Body of pancreas (tissue), 4 donors: ENCODE results near the gene SLC25A6.

Experiments
- POLR2A ChIP-seq, 3 donors: fragments of 450-650 bp; IDR thresholded peaks; one replicate each; pipeline ENCODE4 v1.6.1; 2016; ENCODE audit warnings: antibody characterized with exemption in 3 of 3, mild to moderate bottlenecking in 2 of 3
- TF ChIP-seq, protein P1 (sequence below), 7 experiments: fragments of 450-650 bp in 4 of 7; fragments of 200-600 bp in 3 of 7; sonication (generic) in 3 of 7; IDR thresholded peaks; one replicate each; pipeline ENCODE4 v1.5.1; 2016 to 2019; ENCODE audit warnings: antibody characterized with exemption in 7 of 7

DNA sequence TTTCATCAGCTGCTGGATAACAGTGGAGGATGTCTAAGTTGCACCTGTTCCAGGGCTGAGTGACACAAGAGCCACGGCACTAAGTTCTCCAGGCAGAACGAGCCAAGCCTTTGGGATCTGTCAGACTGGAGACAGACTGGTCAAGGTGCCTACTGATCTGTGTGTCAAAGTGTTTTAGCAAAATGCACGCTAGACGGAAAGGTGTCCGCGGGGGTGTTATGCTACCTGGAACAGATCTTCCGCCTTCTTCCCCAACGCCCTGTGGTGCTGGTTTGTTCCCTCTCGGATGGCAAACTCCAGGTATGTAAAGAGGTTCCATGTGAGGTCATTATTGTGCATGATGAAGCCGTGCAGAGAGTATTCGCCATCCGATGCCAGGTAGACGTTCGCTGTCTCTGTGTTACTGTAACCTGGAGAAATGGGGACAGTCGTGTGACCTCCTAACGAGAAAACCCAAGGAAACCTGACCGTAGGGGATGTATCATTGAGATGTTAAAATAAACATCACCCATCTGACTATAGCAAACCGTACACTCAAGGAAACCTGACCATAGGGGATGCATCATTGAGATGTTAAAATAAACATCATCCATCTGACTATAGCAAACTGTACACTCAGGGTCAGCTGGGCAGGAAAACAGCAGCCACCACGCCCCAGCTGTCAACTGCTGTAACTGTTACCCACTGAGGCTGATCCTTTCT is 29.7 kb upstream of the SLC25A6 start:
- TF ChIP-seq, protein P1, sequence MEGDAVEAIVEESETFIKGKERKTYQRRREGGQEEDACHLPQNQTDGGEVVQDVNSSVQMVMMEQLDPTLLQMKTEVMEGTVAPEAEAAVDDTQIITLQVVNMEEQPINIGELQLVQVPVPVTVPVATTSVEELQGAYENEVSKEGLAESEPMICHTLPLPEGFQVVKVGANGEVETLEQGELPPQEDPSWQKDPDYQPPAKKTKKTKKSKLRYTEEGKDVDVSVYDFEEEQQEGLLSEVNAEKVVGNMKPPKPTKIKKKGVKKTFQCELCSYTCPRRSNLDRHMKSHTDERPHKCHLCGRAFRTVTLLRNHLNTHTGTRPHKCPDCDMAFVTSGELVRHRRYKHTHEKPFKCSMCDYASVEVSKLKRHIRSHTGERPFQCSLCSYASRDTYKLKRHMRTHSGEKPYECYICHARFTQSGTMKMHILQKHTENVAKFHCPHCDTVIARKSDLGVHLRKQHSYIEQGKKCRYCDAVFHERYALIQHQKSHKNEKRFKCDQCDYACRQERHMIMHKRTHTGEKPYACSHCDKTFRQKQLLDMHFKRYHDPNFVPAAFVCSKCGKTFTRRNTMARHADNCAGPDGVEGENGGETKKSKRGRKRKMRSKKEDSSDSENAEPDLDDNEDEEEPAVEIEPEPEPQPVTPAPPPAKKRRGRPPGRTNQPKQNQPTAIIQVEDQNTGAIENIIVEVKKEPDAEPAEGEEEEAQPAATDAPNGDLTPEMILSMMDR (IDR thresholded peaks at IDR 0.05): no peak
- TF ChIP-seq POLR2A (IDR thresholded peaks at IDR 0.05): no peak
